Effector memory CD4-positive, alpha-beta T cell (primary cell): ENCODE data around the gene CDH3.

ENCODE experiments used
- DNase-seq, 3 donors: peaks; one replicate each; pipeline ENCODE4 v3.0.0-alpha.2; 2020
- H3K27ac ChIP-seq: 2 replicates; pipeline ENCODE4 v1.7.0; 2013; ENCODE audit warnings: mild to moderate bottlenecking, low read length, moderate library complexity; ENCODE audit not compliant: insufficient read depth, poor library complexity, severe bottlenecking
- H3K27me3 ChIP-seq: replicated peaks from 2 replicates; pipeline ENCODE4 v1.7.0; 2013; ENCODE audit warnings: mild to moderate bottlenecking, low read length; ENCODE audit not compliant: insufficient read depth, control insufficient read depth, poor library complexity, severe bottlenecking
- H3K36me3 ChIP-seq: 2 replicates; pipeline ENCODE4 v1.7.0; 2013; ENCODE audit warnings: mild to moderate bottlenecking, low read length, moderate library complexity; ENCODE audit not compliant: control insufficient read depth, insufficient read depth
- H3K4me1 ChIP-seq: 2 replicates; pipeline ENCODE4 v1.7.0; 2013; ENCODE audit warnings: low read length, mild to moderate bottlenecking; ENCODE audit not compliant: control insufficient read depth, insufficient read depth, poor library complexity, severe bottlenecking
- H3K4me3 ChIP-seq: 2 replicates; pipeline ENCODE4 v1.7.0; 2013; ENCODE audit warnings: low read length, low read depth, mild to moderate bottlenecking; ENCODE audit not compliant: insufficient read depth, poor library complexity, severe bottlenecking
- H3K9me3 ChIP-seq: 2 replicates; pipeline ENCODE4 v1.7.0; 2013; ENCODE audit warnings: mild to moderate bottlenecking, low read length, moderate library complexity; ENCODE audit not compliant: control insufficient read depth
- total RNA-seq, 3 donors: gene quantifications; one replicate each; lab custom pipeline; 2026; lab: John Stamatoyannopoulos, UW

CDH3 gene
- total RNA-seq, result 0 to 0.17 (median 0) reads per million in 3 donors

DNA sequence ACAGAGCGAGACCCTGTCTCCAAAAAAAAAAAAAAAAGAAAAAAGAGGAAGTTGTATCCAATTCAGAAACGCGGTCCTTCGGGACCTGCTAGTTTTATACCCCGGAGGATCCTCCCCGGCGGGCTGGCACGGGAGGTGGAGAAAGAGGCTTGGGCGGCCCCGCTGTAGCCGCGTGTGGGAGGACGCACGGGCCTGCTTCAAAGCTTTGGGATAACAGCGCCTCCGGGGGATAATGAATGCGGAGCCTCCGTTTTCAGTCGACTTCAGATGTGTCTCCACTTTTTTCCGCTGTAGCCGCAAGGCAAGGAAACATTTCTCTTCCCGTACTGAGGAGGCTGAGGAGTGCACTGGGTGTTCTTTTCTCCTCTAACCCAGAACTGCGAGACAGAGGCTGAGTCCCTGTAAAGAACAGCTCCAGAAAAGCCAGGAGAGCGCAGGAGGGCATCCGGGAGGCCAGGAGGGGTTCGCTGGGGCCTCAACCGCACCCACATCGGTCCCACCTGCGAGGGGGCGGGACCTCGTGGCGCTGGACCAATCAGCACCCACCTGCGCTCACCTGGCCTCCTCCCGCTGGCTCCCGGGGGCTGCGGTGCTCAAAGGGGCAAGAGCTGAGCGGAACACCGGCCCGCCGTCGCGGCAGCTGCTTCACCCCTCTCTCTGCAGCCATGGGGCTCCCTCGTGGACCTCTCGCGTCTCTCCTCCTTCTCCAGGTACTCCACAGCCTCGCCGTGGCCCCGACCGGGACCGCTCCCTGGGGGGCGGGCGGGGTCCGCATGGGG, at the start of gene CDH3:
Gene CDH3 (plus strand): TSS at position 596 of the 779 bp plus-strand sequence. CDS start 70 bp downstream, at position 666.
- H3K4me1 ChIP-seq, result peaks cover 18% of the 10 kb centered on the region
- no peaks in the 10 kb centered on the region for H3K9me3 ChIP-seq
- H3K36me3 ChIP-seq, result no peaks in the 10 kb centered on the region
- no peak for DNase-seq
- peaks cover 49% of the 10 kb centered on the region for H3K27me3 ChIP-seq
- peak within 1 kb of the TSS; percentile 48 for H3K4me3 ChIP-seq
- no peak within 1 kb of the TSS for H3K27ac ChIP-seq

DNA sequence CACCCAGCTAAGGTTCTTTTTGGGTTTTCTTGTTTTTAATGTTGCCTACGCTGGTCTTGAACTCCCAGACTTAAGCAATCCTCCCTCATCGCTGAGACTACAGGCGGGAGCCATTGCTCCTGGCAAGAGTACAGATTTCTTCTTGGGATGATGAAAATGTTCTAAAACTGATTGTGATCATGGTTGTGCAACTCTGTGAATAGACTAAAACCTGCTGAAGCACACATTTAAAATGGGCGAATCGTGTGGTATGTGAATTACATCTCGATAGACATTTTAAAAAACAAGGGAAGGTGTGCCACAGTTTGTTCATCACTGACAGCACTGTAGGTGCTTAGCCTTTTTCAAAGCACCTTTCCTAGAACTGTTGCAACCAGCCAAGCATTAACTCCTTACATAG, 48.8 kb upstream of the CDH3 start:
- H3K9me3 ChIP-seq, result no peaks in the 10 kb centered on the region
- H3K27me3 ChIP-seq, result no peaks in the 10 kb centered on the region
- DNase-seq, result no peak
- H3K4me3 ChIP-seq, result no peak overlapping the region
- no peaks in the 10 kb centered on the region for H3K4me1 ChIP-seq
- H3K27ac ChIP-seq, result no peak overlapping the region
- H3K36me3 ChIP-seq, result no peaks in the 10 kb centered on the region

DNA sequence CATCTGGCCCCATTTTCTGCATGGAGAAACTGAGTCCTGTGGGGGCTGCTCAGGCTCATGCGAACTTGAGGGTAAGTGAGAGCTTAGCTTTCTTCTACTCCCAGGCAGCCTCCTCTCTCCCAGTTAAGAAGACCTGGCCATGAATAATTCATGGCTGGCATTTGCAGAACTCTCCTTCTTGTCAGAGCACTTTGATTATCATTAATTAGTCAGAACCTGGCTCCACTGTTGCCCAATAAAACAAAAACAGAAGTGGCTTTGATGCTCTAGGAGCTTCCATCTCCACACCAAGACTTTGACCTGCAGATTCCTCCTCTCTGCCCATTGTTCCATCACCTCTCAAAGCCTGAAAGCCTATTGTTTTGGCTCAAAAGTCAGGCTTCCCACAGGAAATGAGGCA, 45.5 kb upstream of the CDH3 start:
- DNase-seq, result no peak
- Histone ChIP-seq H3K36me3 (no peaks in the 10 kb centered on the region), H3K4me1 (no peaks in the 10 kb centered on the region), H3K4me3 (no peak overlapping the region), H3K27ac (no peak overlapping the region), H3K9me3 (no peaks in the 10 kb centered on the region), H3K27me3 (no peaks in the 10 kb centered on the region)

DNA sequence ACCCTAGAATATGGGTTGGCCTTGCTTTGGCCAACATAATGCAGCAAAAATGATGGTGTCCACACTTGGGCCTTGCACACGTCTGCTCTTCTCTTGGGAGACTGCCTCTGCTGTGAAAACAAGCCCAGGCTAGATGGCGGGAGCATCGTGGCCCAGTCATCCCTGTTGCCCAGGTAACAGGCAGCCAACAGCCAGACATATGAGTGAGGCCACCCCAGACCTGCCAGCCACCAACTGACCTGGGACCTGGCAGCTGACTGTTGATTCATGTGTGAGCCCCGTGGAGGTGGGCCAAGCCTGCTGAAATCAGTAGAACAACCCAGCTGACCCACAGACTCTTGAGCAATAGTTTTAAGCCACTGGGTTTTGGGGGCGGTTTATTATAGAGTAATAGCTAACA, 39.4 kb upstream of the CDH3 start:
- H3K4me1 ChIP-seq, result no peaks in the 10 kb centered on the region
- H3K27ac ChIP-seq, result no peak overlapping the region
- no peak for DNase-seq
- no peaks in the 10 kb centered on the region for H3K36me3 ChIP-seq
- no peak overlapping the region for H3K4me3 ChIP-seq
- no peaks in the 10 kb centered on the region for H3K27me3 ChIP-seq
- H3K9me3 ChIP-seq, result no peaks in the 10 kb centered on the region

DNA sequence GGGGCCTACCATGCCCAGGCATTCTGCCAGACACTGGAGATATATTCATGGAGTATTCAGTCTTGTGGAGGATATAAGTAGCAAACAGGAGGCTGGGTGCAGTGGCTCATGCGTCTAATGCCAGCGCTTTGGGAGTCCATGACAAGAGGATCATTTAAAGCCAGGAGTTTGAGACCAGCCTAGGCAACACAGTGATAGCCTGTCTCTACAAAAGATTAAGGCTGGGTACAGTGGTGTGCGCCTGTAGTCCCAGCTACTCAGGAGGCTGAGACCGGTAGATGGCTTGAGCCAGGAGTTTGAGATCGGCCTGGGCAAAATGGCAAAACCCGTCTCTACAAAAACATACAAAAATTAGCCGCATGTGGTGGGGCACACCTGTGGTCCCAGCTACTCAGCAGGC, 37.7 kb upstream of the CDH3 start:
- Histone ChIP-seq H3K4me3 (no peak overlapping the region), H3K9me3 (no peaks in the 10 kb centered on the region), H3K27me3 (no peaks in the 10 kb centered on the region), H3K27ac (no peak overlapping the region), H3K4me1 (no peaks in the 10 kb centered on the region), H3K36me3 (no peaks in the 10 kb centered on the region)
- no peak for DNase-seq

DNA sequence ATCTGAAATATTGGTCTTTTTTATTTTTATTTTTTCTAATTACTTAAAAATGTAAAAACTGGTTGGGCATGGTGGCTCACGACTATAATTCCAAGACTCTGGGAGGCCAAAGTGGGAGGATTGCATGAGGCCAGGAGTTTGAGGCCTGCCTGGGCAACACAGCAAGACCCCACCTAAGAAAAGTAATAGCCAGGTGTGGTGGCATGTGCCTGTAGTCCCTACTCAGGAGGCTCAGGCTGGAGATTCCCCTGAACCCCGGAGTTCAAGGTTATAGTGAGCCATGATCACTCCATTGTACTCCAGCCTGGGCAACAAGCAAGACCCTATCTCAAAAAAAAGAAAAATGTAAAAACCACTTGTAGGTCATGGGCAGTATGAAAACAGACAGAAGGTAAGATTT, 36.8 kb upstream of the CDH3 start:
- DNase-seq, result no peak

DNA sequence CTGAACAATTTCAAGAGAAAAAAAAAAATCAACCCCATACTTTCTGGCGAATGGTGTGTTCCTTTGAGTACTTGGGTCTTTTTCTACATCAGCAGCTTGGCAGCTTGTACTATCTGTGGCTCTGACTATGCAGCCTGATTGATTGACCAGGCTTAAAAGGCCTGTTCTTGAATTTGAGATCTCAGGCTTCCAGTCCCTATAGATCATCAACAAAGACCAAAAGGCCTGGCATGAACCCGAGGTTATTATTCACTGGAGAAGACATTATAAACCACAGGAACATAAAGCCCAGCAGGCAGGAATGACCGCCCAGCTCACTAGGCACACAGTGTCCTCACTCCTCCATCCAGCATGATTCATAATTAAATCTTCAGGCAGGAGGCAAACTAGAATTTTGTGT, 32.1 kb upstream of the CDH3 start:
- Histone ChIP-seq H3K27ac (no peak overlapping the region), H3K27me3 (no peaks in the 10 kb centered on the region), H3K4me3 (no peak overlapping the region), H3K36me3 (no peaks in the 10 kb centered on the region), H3K4me1 (no peaks in the 10 kb centered on the region), H3K9me3 (no peaks in the 10 kb centered on the region)
- no peak for DNase-seq

More for the DNA sequence above, 36.8 kb upstream of the CDH3 start:
- no peak overlapping the region for H3K27ac ChIP-seq
- H3K4me3 ChIP-seq, result no peak overlapping the region
- no peaks in the 10 kb centered on the region for H3K27me3 ChIP-seq
- H3K9me3 ChIP-seq, result no peaks in the 10 kb centered on the region
- no peaks in the 10 kb centered on the region for H3K4me1 ChIP-seq
- H3K36me3 ChIP-seq, result no peaks in the 10 kb centered on the region

DNA sequence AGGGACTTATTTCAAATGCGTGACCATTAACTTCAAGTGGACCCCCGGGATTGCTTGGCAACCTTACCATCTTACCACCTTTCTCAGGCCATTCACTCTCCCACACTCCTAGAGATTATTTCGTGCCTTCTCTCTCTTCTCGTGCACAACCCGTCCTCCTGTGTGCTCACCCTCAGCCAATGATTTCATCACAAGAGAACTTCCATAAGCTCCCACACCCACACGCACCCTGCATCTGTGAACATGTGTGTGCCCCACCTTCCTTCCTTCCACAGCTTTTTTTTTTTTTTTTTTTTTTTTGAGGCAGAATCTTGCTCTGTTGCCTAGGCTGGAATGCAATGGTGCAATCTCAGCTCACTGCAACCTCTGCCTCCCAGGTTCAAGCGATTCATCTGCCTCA, 27.4 kb upstream of the CDH3 start:
- no peaks in the 10 kb centered on the region for H3K36me3 ChIP-seq
- no peak for DNase-seq
- H3K27me3 ChIP-seq, result no peaks in the 10 kb centered on the region
- no peak overlapping the region for H3K27ac ChIP-seq
- no peak overlapping the region for H3K4me3 ChIP-seq
- no peaks in the 10 kb centered on the region for H3K4me1 ChIP-seq
- no peaks in the 10 kb centered on the region for H3K9me3 ChIP-seq

DNA sequence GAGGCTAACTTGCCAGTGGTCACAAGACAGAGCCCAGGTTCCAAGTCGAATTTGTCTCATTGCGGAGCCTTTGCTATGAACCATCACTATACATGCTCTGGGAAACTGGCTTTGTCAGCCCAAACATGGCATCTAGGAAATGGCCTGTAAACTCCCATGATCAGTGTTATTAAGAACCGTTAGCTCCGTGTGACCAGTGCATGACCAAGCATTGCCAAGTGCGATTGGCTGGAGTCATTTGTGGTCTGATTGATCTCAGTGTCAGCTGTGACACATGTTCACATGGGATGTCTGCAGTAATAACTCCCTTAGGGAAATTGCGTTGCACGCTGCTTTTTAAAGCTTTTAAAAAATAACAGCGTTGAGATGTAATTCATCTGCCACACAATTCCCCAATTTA, 18.6 kb upstream of the CDH3 start:
- no peak overlapping the region for H3K27ac ChIP-seq
- no peaks in the 10 kb centered on the region for H3K4me1 ChIP-seq
- no peak for DNase-seq
- H3K9me3 ChIP-seq, result no peaks in the 10 kb centered on the region
- no peaks in the 10 kb centered on the region for H3K36me3 ChIP-seq
- no peak overlapping the region for H3K4me3 ChIP-seq
- H3K27me3 ChIP-seq, result no peaks in the 10 kb centered on the region

DNA sequence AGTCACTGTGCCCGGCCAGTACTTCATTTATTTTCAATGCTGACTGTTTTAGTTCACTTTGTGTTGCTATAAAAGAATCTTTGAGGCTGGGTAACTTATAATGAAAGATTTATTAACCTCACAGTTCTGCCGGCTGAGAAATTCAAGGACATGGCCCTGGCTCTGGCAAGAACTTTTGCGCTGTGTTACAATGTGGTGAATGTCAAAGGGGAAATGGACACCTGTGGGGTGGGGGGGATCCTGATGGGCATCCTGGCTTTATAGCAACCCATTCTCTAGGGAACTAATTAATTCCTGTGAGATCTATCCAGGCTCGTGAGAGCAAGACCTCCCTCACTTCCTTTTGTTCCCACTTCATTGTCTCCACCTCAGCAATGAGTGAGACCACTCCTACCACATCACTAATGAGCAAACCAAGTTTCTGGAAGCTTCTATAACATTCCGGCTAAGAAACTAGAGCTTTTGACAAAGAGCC, 17.1 kb upstream of the CDH3 start:
- no peak overlapping the region for H3K4me3 ChIP-seq
- no peaks in the 10 kb centered on the region for H3K27me3 ChIP-seq
- no peaks in the 10 kb centered on the region for H3K4me1 ChIP-seq
- no peak overlapping the region for H3K27ac ChIP-seq
- no peaks in the 10 kb centered on the region for H3K9me3 ChIP-seq
- DNase-seq, result no peak
- H3K36me3 ChIP-seq, result no peaks in the 10 kb centered on the region
